Activated CD4-positive, alpha-beta T cell treated with anti-CD3 and anti-CD28 coated beads for 4 hours (primary cell): ENCODE data around the gene REM2.
"Not testable (repeated sequence)": the region's sequence is repeated elsewhere in the genome, so short reads cannot be mapped to it uniquely, and the experiment has no call there.

Experiments used
- DNase-seq, 2 donors: peaks; one replicate each; pipeline ENCODE4 v3.0.0-alpha.2; 2020

REM2 gene

DNA sequence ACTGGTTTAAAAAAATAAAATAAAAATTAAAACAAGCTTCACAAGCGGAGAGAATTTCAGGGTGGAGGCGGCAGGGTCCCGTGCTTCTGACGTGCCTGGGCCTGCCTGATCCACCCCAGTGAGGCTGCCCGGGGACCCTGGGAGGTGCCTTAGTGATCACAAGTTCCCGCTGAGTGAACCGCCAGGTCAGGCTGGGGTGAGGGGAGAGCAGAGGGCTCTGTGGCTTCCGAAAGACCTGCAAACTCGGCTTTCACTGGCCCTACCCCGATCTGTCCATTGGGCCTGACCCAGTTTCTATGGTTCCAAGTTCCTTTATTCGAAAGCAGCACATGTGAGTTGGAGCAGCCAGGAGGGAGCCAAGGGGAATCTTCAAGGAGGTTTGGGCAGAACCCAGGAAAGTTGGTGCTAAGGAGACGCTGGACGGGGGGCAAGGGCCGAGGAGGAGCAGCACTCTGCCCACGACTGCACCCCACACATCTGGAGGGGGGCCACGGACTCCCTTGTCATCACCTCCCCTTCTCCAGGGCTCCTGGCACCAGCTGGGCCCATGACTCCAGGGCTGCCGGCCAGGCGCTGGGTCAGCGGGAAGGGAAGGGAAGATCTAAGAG lies 33.7 kb upstream of the REM2 start:
- no peak for DNase-seq

- no peak for DNase-seq
Measured at GRCh38 chr14:22850944-22851764, 31.9 kb upstream of the REM2 start.

DNA sequence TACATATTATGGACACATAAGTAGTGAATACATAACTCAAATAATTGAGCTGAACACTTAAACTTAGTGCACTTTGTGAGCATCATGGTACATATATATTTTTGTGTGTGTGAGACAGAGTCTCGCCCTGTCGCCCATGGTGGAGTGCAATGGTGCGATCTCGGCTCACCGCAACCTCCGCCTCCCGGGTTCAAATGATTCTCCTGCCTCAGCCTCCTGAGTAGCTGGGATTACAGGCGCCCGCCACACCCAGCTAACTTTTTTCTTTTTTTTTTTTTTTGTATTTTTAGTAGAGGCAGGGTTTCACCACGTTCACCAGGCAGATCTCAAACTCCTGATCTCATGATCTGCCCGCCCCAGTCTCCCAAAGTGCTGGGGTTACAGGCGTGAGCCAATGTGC lies 30.8 kb upstream of the REM2 start:
- DNase-seq, result not testable (repeated sequence)

- DNase-seq, result no peak
Measured at GRCh38 chr14:22852599-22852939, 30.5 kb upstream of the REM2 start.

DNA sequence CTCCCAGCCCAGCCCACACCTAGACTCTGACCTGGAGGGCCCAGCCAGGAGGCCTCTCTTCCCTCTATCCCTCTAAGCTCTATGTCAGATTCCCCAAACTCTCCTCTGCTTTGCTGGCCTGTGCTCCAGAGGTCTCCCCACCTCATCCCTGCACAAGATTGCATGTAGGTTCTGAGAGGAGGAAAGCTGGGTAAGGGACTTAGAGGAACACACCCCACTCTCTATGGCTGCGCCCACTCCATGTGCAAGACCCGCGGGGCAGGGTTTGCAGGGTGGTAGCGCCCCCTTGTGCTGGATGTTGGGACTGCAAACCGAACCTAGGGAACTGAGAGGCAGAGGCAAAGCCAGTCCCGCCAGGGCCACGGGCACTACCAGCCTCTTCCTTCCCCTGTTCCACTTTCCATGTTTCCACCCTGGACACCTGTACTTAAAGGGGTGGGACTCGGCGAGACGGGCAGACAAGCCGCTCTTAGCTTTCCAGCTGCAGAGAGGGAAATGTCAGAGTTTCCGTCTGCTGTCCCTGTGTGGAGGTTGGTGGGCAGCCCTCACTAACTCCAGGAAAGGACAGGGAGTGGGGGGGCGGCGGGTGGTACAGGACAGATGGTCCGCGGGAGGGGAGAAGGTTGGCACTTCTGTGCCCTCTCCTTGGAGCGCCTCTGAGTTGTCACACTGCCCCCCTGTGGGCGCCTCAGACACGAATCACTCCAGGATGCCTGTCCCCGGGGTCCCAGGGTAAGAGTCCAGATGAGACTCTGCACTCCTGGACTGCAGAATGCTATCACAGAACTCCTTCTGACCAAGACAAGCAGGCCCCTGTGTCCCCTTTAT lies 29.9 kb upstream of the REM2 start:
- peak; percentile 80 to 93 for DNase-seq

DNA sequence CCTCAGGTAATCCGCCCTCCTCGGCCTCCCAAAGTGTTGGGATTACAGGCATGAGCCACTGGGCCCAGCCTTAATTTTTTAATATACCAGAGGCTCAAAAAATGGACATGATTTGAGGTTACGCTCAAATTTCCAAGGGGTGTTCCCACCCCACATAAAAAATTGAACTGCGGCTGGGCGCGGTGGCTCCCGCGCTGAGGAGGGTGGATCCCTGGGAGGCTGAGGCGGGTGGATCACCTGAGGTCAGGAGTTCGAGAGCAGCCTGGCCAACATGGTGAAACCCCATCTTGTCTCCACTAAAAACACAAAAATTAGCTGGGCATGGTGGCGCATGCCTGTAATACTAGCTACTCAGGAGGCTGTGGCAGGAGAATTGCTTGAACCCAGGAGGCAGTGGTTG lies 28.7 kb upstream of the REM2 start:
- DNase-seq, result not testable (repeated sequence)

GRCh38 chr14:22854963-22855724 lies 27.9 kb upstream of the REM2 start:
- no peak for DNase-seq

DNA sequence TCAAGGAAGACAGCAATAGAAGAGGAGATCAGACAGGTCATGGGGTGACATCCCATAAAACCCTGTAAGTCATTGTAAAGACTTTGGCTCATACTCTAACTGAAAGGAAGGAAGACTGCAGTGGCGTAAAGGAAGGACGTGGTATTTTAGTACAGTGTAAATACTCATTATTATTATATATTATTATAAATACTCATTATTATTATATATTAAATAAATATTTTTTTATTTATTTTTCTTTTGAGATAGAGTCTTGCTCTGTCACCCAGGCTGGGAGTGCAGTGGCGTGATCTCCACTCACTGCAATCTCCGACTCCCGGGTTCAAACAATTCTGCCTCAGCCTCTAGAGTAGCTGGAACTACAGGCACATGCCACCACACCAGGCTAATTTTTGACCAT lies 26.6 kb upstream of the REM2 start:
- no peak for DNase-seq

- DNase-seq, result not testable (repeated sequence)
Measured at GRCh38 chr14:22860377-22860776, 22.6 kb upstream of the REM2 start.

- no peak for DNase-seq
Measured at GRCh38 chr14:22861651-22862050, 21.4 kb upstream of the REM2 start.

DNA sequence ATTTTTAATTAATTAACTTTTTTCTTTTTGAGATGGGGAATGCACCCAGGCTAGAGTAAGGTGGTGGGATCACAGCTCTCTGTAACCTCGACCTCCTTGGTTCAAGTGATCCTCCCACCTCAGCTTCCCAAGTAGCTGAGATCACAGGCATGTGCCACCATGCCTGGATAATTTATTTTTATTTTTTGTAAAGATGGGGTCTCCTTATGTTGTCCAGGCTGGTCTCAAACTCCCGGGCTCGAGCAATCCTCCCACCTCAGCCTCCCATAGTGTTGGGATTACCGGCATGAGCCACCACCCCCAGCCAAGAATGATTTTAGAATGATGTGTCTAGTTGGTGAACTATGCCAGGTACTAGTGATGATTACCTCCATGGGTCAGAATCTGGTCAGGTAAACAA lies 18.0 kb upstream of the REM2 start:
- no peak for DNase-seq

DNA sequence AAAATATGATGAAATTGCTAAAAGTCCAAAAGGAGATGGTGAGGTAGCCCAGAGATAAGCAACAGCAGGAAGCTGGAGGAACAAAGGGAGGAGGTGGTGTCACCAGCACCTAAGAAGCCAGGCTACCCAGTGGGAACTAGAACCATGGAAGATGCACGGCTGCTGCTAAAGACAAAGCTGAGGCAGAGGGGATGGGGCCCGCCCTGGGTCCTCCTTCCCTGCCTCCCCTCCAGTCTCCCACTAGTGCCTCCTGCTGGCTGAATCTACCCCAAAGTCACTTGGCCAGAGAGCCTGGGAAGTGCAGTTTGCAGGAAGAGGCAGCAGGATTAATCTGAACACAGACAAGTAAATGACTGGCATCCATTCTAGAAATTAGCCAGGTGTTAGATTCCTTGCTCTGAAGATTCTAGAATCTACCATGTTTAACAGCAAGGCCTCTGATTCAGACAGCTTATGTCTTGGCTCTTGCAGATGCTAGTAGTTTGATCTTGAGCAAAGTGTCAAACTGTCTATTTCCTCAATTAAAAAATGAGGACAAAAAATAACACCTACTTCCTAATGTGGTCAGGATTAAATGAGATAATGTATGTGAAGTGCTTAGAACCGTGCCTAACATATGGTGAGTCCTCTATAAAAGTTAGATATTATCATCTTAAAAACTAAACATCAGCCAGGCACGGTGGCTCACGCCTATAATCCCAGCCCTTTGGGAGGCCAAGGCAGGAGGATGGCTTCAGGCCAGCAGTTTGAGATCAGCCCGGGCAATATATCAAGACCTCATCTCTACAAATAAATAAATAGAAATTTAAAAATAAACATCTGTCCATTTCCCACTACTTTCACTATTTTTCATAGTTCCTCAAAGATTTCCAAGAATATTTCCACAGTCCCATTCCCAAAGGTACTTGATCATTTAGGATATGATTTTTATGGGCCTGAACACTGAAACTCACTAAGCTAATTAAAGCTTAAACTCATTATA lies 17.3 kb upstream of the REM2 start:
- DNase-seq, result no peak

GRCh38 chr14:22866874-22867273 lies 16.1 kb upstream of the REM2 start:
- no peak for DNase-seq

- no peak for DNase-seq
Measured at GRCh38 chr14:22870811-22871223, 12.2 kb upstream of the REM2 start.

DNA sequence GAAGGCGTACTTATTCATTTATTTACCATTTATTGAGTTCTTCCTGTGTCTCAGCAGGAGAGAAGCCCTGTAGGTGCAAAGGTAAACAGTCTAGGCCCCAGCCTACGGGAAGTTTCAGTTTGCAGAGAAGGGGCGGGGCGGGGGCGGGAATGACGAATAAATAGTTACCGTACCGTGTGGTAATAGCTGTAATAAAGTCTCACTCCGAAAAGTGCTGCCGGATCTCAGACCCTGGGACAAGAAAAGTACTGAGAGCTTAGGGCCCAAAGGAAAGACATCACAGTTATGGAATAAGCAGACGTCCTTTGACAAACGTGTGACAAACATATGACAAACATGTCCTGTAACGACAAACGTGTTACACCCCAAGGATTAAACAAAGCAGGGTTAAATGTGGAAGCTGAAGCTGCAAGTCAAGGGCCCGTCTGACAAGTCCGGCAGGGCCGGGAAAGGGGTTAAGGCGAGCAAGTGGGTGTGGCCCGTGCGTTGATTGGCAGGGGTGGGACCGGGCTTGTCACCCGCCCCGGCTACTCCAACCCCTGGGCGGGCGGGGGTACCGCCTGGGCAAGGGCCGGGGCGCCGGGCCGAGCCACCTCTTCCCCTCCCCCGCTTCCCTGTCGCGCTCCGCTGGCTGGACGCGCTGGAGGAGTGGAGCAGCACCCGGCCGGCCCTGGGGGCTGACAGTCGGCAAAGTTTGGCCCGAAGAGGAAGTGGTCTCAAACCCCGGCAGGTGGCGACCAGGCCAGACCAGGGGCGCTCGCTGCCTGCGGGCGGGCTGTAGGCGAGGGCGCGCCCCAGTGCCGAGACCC lies 11.6 kb upstream of the REM2 start, which contains the start of gene LRP10:
TSS of gene LRP10 (plus strand) at position 517 of the 809 bp plus-strand sequence. CDS start 564 bp downstream, outside the sequence.
- peak; percentile 78 to 80 for DNase-seq

- peak; percentile 64 to 75 for DNase-seq
Measured at GRCh38 chr14:22872033-22872832, 10.8 kb upstream of the REM2 start.

DNA sequence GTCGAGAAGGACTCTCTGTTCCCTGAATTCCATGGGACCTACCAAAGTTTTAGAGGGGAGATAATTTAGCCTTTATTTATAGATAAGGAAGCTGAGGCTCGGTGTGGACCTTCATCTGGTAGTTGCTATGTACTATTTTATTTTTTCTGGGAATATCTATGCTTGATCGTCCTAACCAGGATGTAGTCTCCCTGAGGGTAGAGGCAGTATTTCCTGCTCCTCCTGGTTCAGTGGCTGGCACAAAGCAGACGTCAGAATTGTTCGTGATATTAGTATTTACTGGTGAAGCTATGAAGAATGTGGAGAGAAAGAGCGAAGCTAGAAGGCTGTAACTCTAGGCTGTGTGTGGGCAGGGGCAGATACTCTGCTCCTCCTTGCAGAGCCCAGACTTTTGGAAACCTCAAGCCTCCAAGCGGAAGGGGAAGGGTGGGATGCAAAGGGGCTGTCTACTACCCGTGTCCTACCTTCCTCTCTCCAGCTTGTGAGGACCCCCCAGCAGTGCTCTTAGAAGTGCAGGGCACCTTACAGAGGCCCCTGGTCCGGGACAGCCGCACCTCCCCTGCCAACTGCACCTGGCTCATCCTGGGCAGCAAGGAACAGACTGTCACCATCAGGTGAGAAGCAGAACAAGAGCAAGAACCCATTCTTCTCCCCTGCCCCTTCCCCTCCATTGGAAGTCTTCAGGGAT lies 10.0 kb upstream of the REM2 start:
- no peak for DNase-seq

DNA sequence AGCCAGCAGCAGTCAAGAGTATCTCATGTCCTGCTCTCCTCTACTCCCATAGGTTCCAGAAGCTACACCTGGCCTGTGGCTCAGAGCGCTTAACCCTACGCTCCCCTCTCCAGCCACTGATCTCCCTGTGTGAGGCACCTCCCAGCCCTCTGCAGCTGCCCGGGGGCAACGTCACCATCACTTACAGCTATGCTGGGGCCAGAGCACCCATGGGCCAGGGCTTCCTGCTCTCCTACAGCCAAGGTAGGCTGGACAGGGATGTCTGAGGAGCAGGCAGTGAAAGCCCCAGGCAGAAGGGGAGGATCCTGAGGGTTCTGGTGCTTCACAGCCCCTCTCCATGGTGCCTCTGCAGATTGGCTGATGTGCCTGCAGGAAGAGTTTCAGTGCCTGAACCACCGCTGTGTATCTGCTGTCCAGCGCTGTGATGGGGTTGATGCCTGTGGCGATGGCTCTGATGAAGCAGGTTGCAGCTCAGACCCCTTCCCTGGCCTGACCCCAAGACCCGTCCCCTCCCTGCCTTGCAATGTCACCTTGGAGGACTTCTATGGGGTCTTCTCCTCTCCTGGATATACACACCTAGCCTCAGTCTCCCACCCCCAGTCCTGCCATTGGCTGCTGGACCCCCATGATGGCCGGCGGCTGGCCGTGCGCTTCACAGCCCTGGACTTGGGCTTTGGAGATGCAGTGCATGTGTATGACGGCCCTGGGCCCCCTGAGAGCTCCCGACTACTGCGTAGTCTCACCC lies 7.8 kb upstream of the REM2 start:
- no peak for DNase-seq
